GM21786 (cell line): ENCODE measurements around the gene OR8I2.
"Not testable (repeated sequence)": the region's sequence is repeated elsewhere in the genome, so short reads cannot be mapped to it uniquely, and the experiment has no call there.

ENCODE experiments used
- ATAC-seq: cut with Tn5 transposase; IDR thresholded peaks from one replicate; pipeline ENCODE4 v1.9.1; 2021; ENCODE audit not compliant: unreplicated experiment

Gene OR8I2

DNA sequence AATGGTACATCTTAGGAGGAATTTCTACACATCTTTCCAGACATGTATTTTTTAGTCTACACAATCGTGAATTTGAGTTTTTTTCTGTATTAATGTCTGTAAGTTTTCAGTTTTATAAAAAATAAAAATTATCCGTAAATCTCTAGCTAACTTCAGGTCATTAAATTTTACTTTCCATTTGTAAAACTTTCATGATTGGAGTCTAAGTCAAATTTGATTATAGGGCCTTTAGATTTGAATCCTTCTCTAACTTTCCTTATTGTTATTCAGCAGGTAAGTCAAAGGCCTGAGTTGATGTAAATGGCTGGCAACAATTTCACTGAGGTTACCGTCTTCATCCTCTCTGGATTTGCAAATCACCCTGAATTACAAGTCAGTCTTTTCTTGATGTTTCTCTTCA, at the start of gene OR8I2:
Gene OR8I2 (plus strand): TSS at position 301 of the 400 bp plus-strand sequence. CDS start 0 bp downstream, at position 301.
- no peak for ATAC-seq

DNA sequence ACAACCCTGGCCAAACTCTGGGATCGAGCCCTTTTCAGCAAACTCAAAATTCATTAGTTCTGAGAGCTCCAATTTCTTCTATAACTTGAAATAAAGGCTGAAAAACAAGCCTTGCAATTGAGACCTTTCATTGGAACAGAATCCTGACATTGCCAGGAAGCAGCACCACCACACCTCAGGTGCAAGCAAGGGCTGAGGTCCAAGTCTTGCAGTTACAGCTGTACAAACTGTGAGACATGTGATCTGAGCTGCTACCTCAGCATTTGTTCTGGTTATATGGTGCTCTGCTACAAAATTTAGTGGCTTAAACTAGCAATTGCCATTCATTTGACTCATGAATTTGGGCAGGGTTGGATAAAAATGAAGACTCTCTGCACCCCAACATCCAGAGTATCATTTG, 47.6 kb upstream of the OR8I2 start:
- ATAC-seq: no peak

DNA sequence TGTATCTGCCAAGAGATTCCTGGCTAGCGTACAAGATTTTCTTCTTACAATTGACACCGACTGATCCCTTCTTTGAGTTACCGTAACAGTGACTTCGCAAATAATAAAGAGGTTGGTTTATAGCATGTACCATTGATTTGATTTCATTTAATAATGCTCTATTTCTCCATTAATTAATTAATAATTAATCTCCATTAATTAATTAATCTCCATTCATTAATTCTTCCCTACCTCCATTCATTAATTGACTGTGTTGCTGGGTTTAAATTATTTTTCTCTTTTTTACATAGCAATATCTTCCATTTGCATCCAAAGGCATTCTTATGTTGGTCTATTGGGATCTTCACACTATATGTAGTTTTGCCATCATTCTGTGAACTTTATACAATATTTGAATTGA, 44.6 kb upstream of the OR8I2 start:
- no peak for ATAC-seq

DNA sequence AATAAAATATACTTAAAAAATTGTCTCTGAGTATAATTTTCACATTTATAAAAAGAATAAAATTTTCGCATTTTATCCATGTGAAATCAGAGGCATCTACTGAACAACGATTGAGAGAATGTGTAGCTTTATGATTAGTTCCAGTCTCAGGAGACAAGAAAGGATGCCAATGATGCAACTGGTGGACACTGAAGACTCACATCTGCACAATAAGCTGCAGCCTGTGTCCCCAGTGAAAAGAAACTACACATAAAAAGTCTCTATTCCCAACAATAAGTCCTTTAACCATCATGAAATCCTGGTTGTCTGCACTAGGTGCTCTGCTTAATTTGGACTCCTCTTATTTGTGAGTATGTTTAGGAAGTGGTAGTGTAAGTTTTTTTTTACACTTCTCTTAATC, 43.6 kb upstream of the OR8I2 start:
- no peak for ATAC-seq

DNA sequence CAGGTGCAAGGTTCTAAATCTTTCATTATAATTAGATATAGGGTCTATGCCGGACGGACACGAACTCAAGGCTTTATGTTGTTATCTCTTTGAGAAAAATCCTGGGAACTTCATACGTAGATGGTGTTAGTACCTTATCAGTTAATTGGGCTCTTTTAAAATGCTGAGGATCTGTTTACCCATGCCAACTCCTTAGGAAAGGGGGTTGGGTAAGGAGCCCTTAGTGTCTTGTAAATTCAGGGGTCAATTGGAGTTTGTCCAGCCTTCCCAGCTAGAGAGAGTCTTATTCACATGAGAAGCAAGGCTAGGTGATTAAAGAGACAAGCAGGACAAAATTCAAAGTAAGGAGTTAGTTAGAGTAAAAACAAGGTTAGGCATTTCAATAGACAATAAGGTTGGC, 36.7 kb upstream of the OR8I2 start:
- not testable (repeated sequence) for ATAC-seq

DNA sequence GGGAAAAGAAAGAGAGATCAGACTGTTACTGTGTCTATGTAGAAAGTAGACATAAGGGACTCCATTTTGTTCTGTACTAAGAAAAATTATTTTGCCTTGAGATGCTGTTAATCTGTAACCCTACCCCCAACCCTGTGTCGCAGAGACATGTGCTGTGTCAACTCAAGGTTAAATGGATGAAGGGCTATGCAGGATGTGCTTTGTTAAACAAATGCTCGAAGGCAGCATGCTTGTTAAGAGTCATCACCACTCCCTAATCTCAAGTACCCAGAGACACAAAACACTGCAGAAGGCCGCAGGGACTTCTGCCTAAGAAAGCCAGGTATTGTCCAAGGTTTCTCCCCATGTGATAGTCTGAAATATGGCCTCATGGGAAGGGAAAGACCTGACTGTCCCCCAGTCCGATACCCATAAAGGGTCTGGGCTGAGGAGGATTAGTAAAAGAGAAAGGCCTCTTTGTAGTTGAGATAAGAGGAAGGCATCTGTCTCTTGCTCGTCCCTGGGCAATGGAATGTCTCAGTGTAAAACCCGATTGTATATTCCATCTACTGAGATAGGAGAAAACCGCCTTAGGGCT, 35.4 kb upstream of the OR8I2 start:
- ATAC-seq: not testable (repeated sequence)

DNA sequence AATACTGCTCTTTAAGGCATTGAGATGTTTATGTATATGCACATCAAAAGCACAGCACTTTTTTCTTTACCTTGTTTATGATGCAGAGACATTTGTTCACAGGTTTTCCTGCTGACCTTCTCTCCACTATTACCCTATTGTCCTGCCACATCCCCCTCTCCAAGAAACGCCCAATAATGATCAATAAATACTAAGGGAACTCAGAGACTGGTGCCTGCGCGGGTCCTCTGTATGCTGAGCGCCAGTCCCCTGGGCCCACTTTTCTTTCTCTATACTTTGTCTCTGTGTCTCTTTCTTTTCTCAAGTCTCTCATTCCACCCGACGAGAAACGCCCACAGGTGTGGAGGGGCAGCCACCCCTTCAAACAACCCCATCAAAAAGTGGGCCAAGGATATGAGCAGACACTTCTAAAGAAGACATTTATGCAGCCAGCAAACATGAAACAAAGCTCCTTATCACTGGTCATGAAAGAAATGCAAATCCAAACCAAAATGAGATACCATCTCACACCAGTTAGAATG, 34.8 kb upstream of the OR8I2 start:
- not testable (repeated sequence) for ATAC-seq

DNA sequence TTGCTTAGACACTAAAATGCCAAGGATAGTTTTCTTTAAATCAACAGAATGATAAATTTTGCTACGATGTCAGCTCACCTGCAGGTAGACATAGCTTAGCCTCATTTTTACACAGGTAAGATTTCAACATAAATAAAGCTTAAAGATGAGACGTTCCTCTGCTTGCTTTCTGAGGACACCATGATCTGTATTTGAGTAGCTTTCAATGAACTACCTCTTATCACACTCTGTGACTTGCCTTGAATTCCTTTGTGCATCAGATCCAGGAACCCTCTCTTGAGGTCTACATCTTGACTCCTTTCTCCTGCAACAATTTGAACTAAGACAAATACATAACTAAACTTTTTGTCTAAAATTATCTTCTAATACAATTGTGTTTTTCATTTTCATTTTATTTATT, 26.1 kb upstream of the OR8I2 start:
- ATAC-seq: no peak

DNA sequence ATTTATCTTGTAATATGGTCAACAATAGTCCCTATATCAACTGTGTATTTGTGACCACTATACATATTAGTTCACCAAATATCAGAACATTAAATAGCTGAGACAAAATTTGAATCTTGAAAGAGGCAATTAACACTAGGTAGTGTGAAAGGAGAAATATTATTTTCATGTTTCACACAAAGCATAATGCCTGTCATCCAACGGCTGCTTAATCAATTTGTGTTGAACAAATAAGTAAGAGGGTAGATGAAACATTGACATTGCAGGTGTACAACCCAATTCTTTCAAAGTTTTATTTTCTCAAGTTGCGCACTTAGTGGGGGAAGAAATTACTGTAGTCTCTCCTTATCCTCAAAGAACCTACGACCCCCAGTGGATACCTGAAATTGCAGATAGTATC, 3.4 kb upstream of the OR8I2 start:
- ATAC-seq: no peak

DNA sequence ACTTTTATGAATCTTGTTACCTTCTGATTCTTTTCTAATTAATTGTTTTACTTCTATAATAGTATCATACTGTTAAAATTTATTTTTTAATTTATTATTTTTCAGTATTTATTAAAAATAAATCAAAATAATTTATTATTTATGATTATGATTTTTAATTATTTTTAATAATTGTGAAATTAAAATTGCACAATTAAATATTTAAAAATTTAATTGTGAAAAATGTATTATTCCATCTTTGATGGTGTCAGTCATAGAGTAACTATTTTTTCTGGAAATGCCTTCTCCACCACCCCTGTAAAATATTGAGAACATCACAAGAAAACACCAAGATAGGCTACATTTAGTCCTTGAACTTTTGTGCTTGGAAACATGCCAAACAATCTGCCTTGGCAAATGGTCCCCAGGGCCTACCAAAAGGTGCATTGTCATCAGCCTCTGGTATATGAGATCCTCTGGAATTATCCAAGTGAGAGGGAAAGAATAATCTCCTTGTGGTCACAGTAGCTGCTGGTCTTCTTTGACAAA, 10.2 kb downstream of the OR8I2 start, which contains the start of gene OR8H2:
Gene OR8H2 (plus strand): TSS at position 478 of the 528 bp plus-strand sequence. CDS start 1,356 bp downstream, outside the sequence.
- ATAC-seq: no peak

DNA sequence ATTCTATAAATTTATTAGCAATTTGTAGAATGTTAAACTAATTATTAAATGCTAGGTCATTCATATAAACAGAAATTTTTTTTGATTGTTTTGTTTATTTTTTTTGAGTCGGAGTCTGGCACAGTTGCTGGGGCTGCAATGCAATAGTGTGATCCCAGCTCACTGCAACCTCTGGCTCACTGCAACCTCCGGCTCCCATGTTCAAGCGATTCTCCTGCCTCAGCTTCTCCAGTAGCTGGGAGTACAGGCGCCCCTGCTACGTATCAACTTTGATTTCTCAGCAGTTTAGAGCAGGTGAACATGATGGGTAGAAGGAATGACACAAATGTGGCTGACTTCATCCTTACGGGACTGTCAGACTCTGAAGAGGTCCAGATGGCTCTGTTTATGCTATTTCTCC, 29.0 kb downstream of the OR8I2 start, which contains the start of gene OR8H3:
Gene OR8H3 (plus strand): TSS at position 301 of the 400 bp plus-strand sequence. CDS start 0 bp downstream, at position 301.
- ATAC-seq: no peak

DNA sequence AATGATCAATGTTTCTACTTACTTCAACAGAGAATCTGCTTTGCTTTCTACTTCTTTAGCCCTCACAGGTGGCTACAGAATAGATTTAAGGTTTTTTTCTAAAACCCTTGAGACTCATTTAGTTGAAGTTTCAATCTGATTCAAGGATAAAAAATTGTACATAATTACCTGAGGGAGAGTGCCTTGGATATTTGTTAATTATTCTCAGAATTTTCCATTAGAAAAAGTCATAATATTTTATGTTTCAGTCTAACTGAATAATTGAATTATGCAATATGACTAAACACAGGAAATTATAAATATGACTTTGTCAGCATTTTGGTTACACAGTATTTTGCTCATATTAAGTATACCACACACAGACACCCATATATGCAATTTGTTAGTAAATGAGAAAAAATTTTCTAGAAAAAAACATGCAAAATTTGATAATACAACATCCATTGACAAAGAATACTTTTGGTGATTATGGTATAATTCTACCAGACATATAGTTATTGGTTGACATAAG, 47.1 kb downstream of the OR8I2 start, which contains the start of gene OR8J3:
Gene OR8J3 (minus strand): TSS at position 51 of the 511 bp plus-strand sequence. CDS start 2,483 bp downstream, outside the sequence.
- no peak for ATAC-seq

DNA sequence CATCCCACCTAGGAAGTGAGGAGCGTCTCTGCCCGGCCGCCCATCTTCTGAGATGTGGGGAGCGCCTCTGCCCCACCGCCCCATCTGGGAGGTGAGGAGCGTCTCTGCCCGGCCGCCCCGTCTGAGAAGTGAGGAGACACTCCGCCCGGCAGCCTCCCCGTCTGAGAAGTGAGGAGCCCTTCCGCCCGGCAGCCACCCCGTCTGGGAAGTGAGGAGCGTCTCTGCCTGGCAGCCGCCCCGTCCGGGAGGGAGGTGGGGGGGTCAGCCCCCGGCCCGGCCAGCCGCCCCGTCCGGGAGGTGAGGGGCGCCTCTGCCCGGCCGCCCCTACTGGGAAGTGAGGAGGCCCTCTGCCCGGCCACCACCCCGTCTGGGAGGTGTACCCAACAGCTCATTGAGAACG, 50.6 kb downstream of the OR8I2 start:
- not testable (repeated sequence) for ATAC-seq
